ENCODE results near the gene NFATC2. TPM values are rescaled to one million over a fixed set of nuclear protein-coding genes. Genes with fewer than 3 reads are reported as not detected.

The NFATC2 gene
- total and polyA plus RNA-seq, 2 experiments from 2014 or later: 0.52 to 0.59 TPM

GRCh38 chr20:51439160-51439689, 103.3 kb downstream of the NFATC2 start:
- Mint-ChIP-seq H3K27me3 (ENCODE audit: insufficient read depth, low read depth, poor library complexity) (peaks cover 5% of the 10 kb centered on the region), H3K9me3 (no peaks in the 10 kb centered on the region), H3K36me3 (ENCODE audit: low read depth) (no peaks in the 10 kb centered on the region), H3K27ac (no peak overlapping the region), H3K4me1 (peaks cover 6% of the 10 kb centered on the region; the same call in 1 of the 3 replicates), H3K4me3 (no peak overlapping the region)
- H3K4me3 ChIP-seq: no peak overlapping the region
- peaks cover 15% of the 10 kb centered on the region; the same call in 1 of the 2 replicates for H3K9me2 ChIP-seq (ENCODE audit: insufficient read depth)
- TF ChIP-seq ZNF462 (CRISPR knock-in tag; IDR thresholded peaks at IDR 0.05): no peak
- no peak for TF ChIP-seq POLR2AphosphoS5 (IDR thresholded peaks at IDR 0.05; ENCODE audit: low read depth)
- TF ChIP-seq CREB1 (CRISPR knock-in tag; IDR thresholded peaks at IDR 0.05; ENCODE audit: low read depth): no peak
- no peak for TF ChIP-seq STAT1 (IDR thresholded peaks at IDR 0.05; ENCODE audit: unreplicated experiment)
- no peak for TF ChIP-seq EZH2 (IDR thresholded peaks at IDR 0.05; ENCODE audit: low read depth, unreplicated experiment)
- TF ChIP-seq REST (IDR thresholded peaks at IDR 0.05; ENCODE audit: unreplicated experiment): no peak
- TF ChIP-seq, protein P1, sequence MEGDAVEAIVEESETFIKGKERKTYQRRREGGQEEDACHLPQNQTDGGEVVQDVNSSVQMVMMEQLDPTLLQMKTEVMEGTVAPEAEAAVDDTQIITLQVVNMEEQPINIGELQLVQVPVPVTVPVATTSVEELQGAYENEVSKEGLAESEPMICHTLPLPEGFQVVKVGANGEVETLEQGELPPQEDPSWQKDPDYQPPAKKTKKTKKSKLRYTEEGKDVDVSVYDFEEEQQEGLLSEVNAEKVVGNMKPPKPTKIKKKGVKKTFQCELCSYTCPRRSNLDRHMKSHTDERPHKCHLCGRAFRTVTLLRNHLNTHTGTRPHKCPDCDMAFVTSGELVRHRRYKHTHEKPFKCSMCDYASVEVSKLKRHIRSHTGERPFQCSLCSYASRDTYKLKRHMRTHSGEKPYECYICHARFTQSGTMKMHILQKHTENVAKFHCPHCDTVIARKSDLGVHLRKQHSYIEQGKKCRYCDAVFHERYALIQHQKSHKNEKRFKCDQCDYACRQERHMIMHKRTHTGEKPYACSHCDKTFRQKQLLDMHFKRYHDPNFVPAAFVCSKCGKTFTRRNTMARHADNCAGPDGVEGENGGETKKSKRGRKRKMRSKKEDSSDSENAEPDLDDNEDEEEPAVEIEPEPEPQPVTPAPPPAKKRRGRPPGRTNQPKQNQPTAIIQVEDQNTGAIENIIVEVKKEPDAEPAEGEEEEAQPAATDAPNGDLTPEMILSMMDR (conservative IDR thresholded peaks at IDR 0.05; ENCODE audit: low read depth in 2 of 2): no peak
- no peak for TF ChIP-seq ETS1 (IDR thresholded peaks at IDR 0.05)
- no peak for TF ChIP-seq NANOG (IDR thresholded peaks at IDR 0.05; ENCODE audit: borderline replicate concordance)
- TF ChIP-seq ZNF114 (CRISPR knock-in tag; IDR thresholded peaks at IDR 0.05): no peak
- no peak for TF ChIP-seq JUNB (IDR thresholded peaks at IDR 0.05; ENCODE audit: unreplicated experiment)
- no peak for TF ChIP-seq EZH2phosphoT487 (IDR thresholded peaks at IDR 0.05; ENCODE audit: unreplicated experiment)
- no peak for TF ChIP-seq ZNF331 (CRISPR knock-in tag; IDR thresholded peaks at IDR 0.05; ENCODE audit: low read depth)
- DNase-seq (ENCODE audit: low spot score): no peak
- H3K4me2 ChIP-seq: no peak overlapping the region
- no peak overlapping the region for H3K27ac ChIP-seq (ENCODE audit: low read depth)
- no peaks in the 10 kb centered on the region; the same call in 1 of the 2 replicates for H3K4me1 ChIP-seq (ENCODE audit: insufficient read depth)
- ATAC-seq: no peak
- no peaks in the 10 kb centered on the region for H3K36me3 ChIP-seq (ENCODE audit: insufficient read depth)
- H3K27me3 ChIP-seq (ENCODE audit: insufficient read depth): no peaks in the 10 kb centered on the region
- H2AFZ ChIP-seq: no peak overlapping the region
- no peaks in the 10 kb centered on the region for H3F3A ChIP-seq (replicated peaks; ENCODE audit: low read depth)
- H4K20me1 ChIP-seq (replicated peaks; ENCODE audit: insufficient read depth): no peaks in the 10 kb centered on the region
- no peaks in the 10 kb centered on the region for H3K79me2 ChIP-seq (replicated peaks; ENCODE audit: insufficient read depth)
